MM.1S (cell line): ENCODE results near the gene MYLK.

Experiments
- DNase-seq: peaks from one replicate; pipeline ENCODE4 v3.0.0-alpha.2; 2015
- H2AFZ ChIP-seq: fragments of 300-600 bp; sonication (generic); 2 replicates; pipeline ENCODE4 v1.6.0; 2016; ENCODE audit warnings: antibody characterized with exemption, low read length
- H3F3A ChIP-seq: fragments of 300-600 bp; sonication (generic); 2 replicates; pipeline ENCODE4 v1.6.1; 2016; ENCODE audit warnings: mild to moderate bottlenecking, antibody characterized with exemption, low read length, moderate library complexity, mixed read lengths; ENCODE audit not compliant: insufficient read depth
- H3K27ac ChIP-seq: fragments of 300-600 bp; sonication (generic); 2 replicates; pipeline ENCODE4 v1.5.1; 2016; ENCODE audit warnings: mild to moderate bottlenecking, low read length
- H3K27me3 ChIP-seq: fragments of 300-600 bp; sonication (generic); replicated peaks from 2 replicates; pipeline ENCODE4 v1.6.0; 2016; ENCODE audit warnings: low read length; ENCODE audit not compliant: insufficient read depth
- H3K36me3 ChIP-seq: fragments of 300-600 bp; sonication (generic); replicated peaks from 2 replicates; pipeline ENCODE4 v1.6.1; 2016; ENCODE audit warnings: mild to moderate bottlenecking, low read length, mixed read lengths; ENCODE audit not compliant: insufficient read depth
- H3K4me1 ChIP-seq: fragments of 300-600 bp; sonication (generic); 2 replicates; pipeline ENCODE4 v1.6.1; 2016; ENCODE audit warnings: low read length, mixed read lengths
- H3K4me2 ChIP-seq: fragments of 300-600 bp; sonication (generic); 2 replicates; pipeline ENCODE4 v1.6.0; 2016; ENCODE audit warnings: low read depth, low read length
- H3K4me3 ChIP-seq: fragments of 300-600 bp; sonication (generic); 2 replicates; pipeline ENCODE4 v1.5.1; 2016; ENCODE audit warnings: low read length, mixed read lengths
- H3K79me2 ChIP-seq: fragments of 300-600 bp; sonication (generic); 2 replicates; pipeline ENCODE4 v1.6.1; 2016; ENCODE audit warnings: mixed run types, low read length, mixed read lengths
- H3K9ac ChIP-seq: fragments of 300-600 bp; sonication (generic); 2 replicates; pipeline ENCODE4 v1.6.1; 2016; ENCODE audit warnings: low read length, mixed read lengths
- H3K9me2 ChIP-seq: fragments of 300-600 bp; sonication (generic); replicated peaks from 2 replicates; pipeline ENCODE4 v1.6.1; 2016; ENCODE audit warnings: mild to moderate bottlenecking, low read length, mixed read lengths; ENCODE audit not compliant: insufficient read depth
- H3K9me3 ChIP-seq: fragments of 300-600 bp; sonication (generic); replicated peaks from 2 replicates; pipeline ENCODE4 v1.6.1; 2016; ENCODE audit warnings: mild to moderate bottlenecking, low read length, mixed read lengths; ENCODE audit not compliant: insufficient read depth
- H4K20me1 ChIP-seq: fragments of 300-600 bp; sonication (generic); 2 replicates; pipeline ENCODE4 v1.6.1; 2016; ENCODE audit warnings: mild to moderate bottlenecking, low read length, moderate library complexity, mixed read lengths; ENCODE audit not compliant: insufficient read depth
- CTCF ChIP-seq: fragments of 300-600 bp; sonication (generic); IDR thresholded peaks from 2 replicates; pipeline ENCODE4 v1.5.1; 2016; ENCODE audit warnings: antibody characterized with exemption, low read length, mixed read lengths
- EZH2 ChIP-seq: fragments of 300-600 bp; sonication (generic); optimal IDR thresholded peaks from 2 replicates; pipeline ENCODE3; 2017; ENCODE audit warnings: low read depth, mild to moderate bottlenecking, antibody characterized with exemption, low read length, mixed read lengths
- EZH2phosphoT487 ChIP-seq: fragments of 300-600 bp; sonication (generic); IDR thresholded peaks from 2 replicates; pipeline ENCODE4 v1.6.1; 2018; ENCODE audit warnings: antibody characterized with exemption, low read length

MYLK gene

GRCh38 chr3:123821920-123822319 lies 62.2 kb downstream of the MYLK start:
- TF ChIP-seq EZH2 (no peak), CTCF (no peak), EZH2phosphoT487 (no peak)
- Histone ChIP-seq H4K20me1 (no peaks in the 10 kb centered on the region), H3K36me3 (no peaks in the 10 kb centered on the region), H3K4me2 (no peak overlapping the region), H3K9ac (no peak overlapping the region), H3K79me2 (no peaks in the 10 kb centered on the region), H3F3A (no peaks in the 10 kb centered on the region), H3K9me3 (no peaks in the 10 kb centered on the region), H3K4me3 (no peak overlapping the region), H3K9me2 (no peaks in the 10 kb centered on the region), H2AFZ (no peak overlapping the region), H3K4me1 (no peaks in the 10 kb centered on the region), H3K27me3 (no peaks in the 10 kb centered on the region), H3K27ac (no peak overlapping the region)
- no peak for DNase-seq

- Histone ChIP-seq H3K79me2 (no peaks in the 10 kb centered on the region), H3K9ac (no peak overlapping the region), H3K27ac (no peak overlapping the region), H3K4me1 (no peaks in the 10 kb centered on the region), H3K27me3 (no peaks in the 10 kb centered on the region), H3F3A (no peaks in the 10 kb centered on the region), H3K4me2 (no peak overlapping the region), H4K20me1 (no peaks in the 10 kb centered on the region), H2AFZ (no peak overlapping the region), H3K4me3 (no peak overlapping the region), H3K36me3 (no peaks in the 10 kb centered on the region), H3K9me3 (no peaks in the 10 kb centered on the region), H3K9me2 (no peaks in the 10 kb centered on the region)
- DNase-seq = no peak
- no peak for TF ChIP-seq EZH2
- TF ChIP-seq CTCF = no peak
- TF ChIP-seq EZH2phosphoT487 = no peak
Measured at GRCh38 chr3:123819949-123820348, 64.2 kb downstream of the MYLK start.

- Histone ChIP-seq H3K4me3 (no peak overlapping the region), H3F3A (no peaks in the 10 kb centered on the region), H3K4me2 (no peak overlapping the region), H3K9me2 (no peaks in the 10 kb centered on the region), H2AFZ (no peak overlapping the region), H4K20me1 (no peaks in the 10 kb centered on the region), H3K79me2 (no peaks in the 10 kb centered on the region), H3K27ac (no peak overlapping the region), H3K4me1 (no peaks in the 10 kb centered on the region), H3K9me3 (no peaks in the 10 kb centered on the region), H3K27me3 (no peaks in the 10 kb centered on the region), H3K36me3 (no peaks in the 10 kb centered on the region), H3K9ac (no peak overlapping the region)
- TF ChIP-seq EZH2 (no peak), CTCF (no peak), EZH2phosphoT487 (no peak)
- DNase-seq = no peak
Measured at GRCh38 chr3:123818921-123819429, 65.2 kb downstream of the MYLK start.
